ENCODE measurements around the gene BCKDHA. TPM values are rescaled to one million over a fixed set of nuclear protein-coding genes. Genes with fewer than 3 reads are reported as not detected.

BCKDHA gene
- total and polyA plus RNA-seq, 9 of the 15 experiments (the other 6 are each of a cell fraction or from before 2014, with no cell fraction given): 4.5 to 52.5 (median 14.1) TPM

DNA sequence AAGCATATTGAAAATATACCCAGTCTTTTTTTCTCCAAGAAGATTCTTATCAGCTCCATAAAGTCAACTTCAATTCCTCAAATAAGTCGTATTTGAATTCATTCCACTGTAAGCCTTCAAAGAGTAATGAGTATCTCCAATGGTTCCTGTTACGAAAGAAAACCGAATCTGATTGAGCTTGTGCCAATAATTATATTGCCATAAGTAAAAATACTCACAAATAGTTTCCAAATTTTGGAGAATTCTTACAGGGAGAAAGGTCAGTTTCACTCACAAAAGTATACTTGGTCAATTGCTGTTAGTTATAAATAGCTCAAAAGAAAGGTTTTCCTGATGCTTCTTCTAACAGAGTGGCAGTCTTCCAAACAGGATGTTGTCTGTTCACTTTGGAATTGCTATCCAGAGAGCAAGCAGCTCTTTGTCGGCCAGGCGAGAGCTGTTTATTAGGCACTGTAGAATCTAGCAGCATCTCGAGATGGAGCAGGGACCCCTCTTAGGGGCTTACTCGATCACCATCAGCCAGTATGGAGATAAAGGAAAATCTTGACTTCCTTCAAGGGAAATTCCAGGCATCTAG lies 58.8 kb downstream of the BCKDHA start (continued):
- no peak for TF ChIP-seq DDX20 (tag; IDR thresholded peaks at IDR 0.05; ENCODE audit: low read depth)
- no peak for TF ChIP-seq ILF3 (IDR thresholded peaks at IDR 0.05; ENCODE audit: borderline replicate concordance)
- TF ChIP-seq BDP1 (IDR thresholded peaks at IDR 0.05; ENCODE audit: insufficient read depth, insufficient read length): no peak
- TF ChIP-seq, protein P1, sequence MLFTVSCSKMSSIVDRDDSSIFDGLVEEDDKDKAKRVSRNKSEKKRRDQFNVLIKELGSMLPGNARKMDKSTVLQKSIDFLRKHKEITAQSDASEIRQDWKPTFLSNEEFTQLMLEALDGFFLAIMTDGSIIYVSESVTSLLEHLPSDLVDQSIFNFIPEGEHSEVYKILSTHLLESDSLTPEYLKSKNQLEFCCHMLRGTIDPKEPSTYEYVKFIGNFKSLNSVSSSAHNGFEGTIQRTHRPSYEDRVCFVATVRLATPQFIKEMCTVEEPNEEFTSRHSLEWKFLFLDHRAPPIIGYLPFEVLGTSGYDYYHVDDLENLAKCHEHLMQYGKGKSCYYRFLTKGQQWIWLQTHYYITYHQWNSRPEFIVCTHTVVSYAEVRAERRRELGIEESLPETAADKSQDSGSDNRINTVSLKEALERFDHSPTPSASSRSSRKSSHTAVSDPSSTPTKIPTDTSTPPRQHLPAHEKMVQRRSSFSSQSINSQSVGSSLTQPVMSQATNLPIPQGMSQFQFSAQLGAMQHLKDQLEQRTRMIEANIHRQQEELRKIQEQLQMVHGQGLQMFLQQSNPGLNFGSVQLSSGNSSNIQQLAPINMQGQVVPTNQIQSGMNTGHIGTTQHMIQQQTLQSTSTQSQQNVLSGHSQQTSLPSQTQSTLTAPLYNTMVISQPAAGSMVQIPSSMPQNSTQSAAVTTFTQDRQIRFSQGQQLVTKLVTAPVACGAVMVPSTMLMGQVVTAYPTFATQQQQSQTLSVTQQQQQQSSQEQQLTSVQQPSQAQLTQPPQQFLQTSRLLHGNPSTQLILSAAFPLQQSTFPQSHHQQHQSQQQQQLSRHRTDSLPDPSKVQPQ (CRISPR knock-in tag; IDR thresholded peaks at IDR 0.05; ENCODE audit: borderline replicate concordance): no peak
- no peak for TF ChIP-seq SREBF2 (CRISPR knock-in tag; IDR thresholded peaks at IDR 0.05)
- no peak for TF ChIP-seq PHF20 (IDR thresholded peaks at IDR 0.05; ENCODE audit: partially characterized antibody)
- TF ChIP-seq, protein P2, sequence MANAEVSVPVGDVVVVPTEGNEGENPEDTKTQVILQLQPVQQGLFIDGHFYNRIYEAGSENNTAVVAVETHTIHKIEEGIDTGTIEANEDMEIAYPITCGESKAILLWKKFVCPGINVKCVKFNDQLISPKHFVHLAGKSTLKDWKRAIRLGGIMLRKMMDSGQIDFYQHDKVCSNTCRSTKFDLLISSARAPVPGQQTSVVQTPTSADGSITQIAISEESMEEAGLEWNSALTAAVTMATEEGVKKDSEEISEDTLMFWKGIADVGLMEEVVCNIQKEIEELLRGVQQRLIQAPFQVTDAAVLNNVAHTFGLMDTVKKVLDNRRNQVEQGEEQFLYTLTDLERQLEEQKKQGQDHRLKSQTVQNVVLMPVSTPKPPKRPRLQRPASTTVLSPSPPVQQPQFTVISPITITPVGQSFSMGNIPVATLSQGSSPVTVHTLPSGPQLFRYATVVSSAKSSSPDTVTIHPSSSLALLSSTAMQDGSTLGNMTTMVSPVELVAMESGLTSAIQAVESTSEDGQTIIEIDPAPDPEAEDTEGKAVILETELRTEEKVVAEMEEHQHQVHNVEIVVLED (CRISPR knock-in tag; IDR thresholded peaks at IDR 0.05): no peak
- TF ChIP-seq FOXA3 (CRISPR knock-in tag; conservative IDR thresholded peaks at IDR 0.05 in 1 of 2, IDR thresholded peaks at IDR 0.05 in 1 of 2): no peak

Data from K562 (cell line).